KMS-11 (cell line): ENCODE results near the gene TAGLN3.

ENCODE experiments used
- H2AFZ ChIP-seq: fragments of 200-600 bp; sonication (generic); 2 replicates; pipeline ENCODE4 v1.6.1; 2016; ENCODE audit warnings: antibody characterized with exemption, mixed run types, low read depth
- H3K27ac ChIP-seq: fragments of 200-600 bp; sonication (generic); 2 replicates; pipeline ENCODE4 v1.6.1; 2016; ENCODE audit warnings: mild to moderate bottlenecking, mixed run types
- H3K27me3 ChIP-seq: fragments of 200-600 bp; sonication (generic); 2 replicates; pipeline ENCODE4 v1.6.1; 2017; ENCODE audit warnings: mild to moderate bottlenecking, low read depth, mixed run types, moderate library complexity; ENCODE audit not compliant: insufficient read depth
- H3K36me3 ChIP-seq: fragments of 200-600 bp; sonication (generic); 2 replicates; pipeline ENCODE4 v1.6.1; 2017; ENCODE audit warnings: mild to moderate bottlenecking, mixed run types; ENCODE audit not compliant: insufficient read depth
- H3K4me1 ChIP-seq: fragments of 200-600 bp; sonication (generic); 2 replicates; pipeline ENCODE4 v1.6.1; 2016; ENCODE audit warnings: mild to moderate bottlenecking, low read depth, mixed run types; ENCODE audit not compliant: poor library complexity, severe bottlenecking
- H3K4me2 ChIP-seq: fragments of 200-600 bp; sonication (generic); 2 replicates; pipeline ENCODE4 v1.7.0; 2016; ENCODE audit warnings: mild to moderate bottlenecking, mixed run types
- H3K4me3 ChIP-seq: fragments of 200-600 bp; sonication (generic); IDR thresholded peaks from 2 replicates; pipeline ENCODE4 v1.6.1; 2017; ENCODE audit warnings: low read depth, low read length, mixed read lengths; ENCODE audit not compliant: insufficient read depth
- H3K79me2 ChIP-seq: fragments of 200-600 bp; sonication (generic); 2 replicates; pipeline ENCODE4 v1.6.1; 2016; ENCODE audit warnings: low read depth, mixed run types; ENCODE audit not compliant: insufficient read depth
- H3K9ac ChIP-seq: fragments of 200-600 bp; sonication (generic); 2 replicates; pipeline ENCODE4 v1.6.1; 2016; ENCODE audit warnings: mild to moderate bottlenecking, mixed run types
- H4K20me1 ChIP-seq: fragments of 200-600 bp; sonication (generic); 2 replicates; pipeline ENCODE4 v1.6.1; 2016; ENCODE audit warnings: mild to moderate bottlenecking, mixed run types; ENCODE audit not compliant: insufficient read depth
- CTCF ChIP-seq: fragments of 200-600 bp; sonication (generic); conservative IDR thresholded peaks from 2 replicates; pipeline ENCODE4 v1.6.1; 2017; ENCODE audit warnings: low read depth, mild to moderate bottlenecking, antibody characterized with exemption, low read length, moderate library complexity, mixed read lengths

Gene TAGLN3

DNA sequence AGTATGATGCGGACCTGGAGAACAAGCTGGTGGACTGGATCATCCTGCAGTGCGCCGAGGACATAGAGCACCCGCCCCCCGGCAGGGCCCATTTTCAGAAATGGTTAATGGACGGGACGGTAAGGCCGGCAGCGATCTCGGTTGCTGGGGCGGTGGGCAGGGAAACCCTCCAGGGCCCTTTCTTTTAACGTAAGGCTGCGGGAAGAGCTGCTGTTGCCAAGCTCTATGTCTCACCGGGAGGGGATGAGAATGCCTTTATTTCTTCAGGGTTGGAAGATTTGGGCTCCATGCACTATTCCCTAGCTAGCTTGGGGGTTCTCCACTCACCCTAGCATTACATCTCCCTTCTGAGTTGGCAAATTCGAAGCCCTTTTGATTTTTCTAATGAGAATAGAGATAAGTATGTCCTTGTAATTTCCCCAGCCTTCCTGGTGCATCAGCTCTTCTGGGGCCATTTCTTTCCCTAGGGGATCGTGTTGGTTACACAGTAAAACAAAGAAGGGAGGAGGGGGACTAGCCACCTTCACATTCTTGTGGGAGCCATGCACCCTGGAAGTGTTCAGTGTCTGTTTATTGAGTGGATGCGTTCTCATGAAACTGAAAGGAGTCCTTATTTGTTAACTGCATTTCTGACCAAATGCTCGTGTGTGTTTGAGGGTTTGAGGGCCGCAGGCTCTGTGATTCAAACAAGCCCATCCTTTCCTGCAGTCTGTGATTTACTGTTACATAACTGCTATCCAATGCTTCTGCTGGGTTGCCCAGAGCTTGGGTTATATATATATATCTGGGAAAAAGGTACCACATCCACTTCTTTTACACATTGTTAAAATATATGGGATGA, 982 bp downstream of the TAGLN3 start:
- H3K36me3 ChIP-seq = no peaks in the 10 kb centered on the region
- H3K4me2 ChIP-seq = no peak overlapping the region
- TF ChIP-seq CTCF = no peak
- no peaks in the 10 kb centered on the region for H3K27me3 ChIP-seq
- H3K4me3 ChIP-seq = no peak overlapping the region
- no peak overlapping the region for H2AFZ ChIP-seq
- H3K9ac ChIP-seq = no peak overlapping the region
- no peaks in the 10 kb centered on the region for H3K79me2 ChIP-seq
- H3K27ac ChIP-seq = no peak overlapping the region
- H4K20me1 ChIP-seq = no peaks in the 10 kb centered on the region
- no peaks in the 10 kb centered on the region for H3K4me1 ChIP-seq

GRCh38 chr3:112000367-112000771, 1.6 kb downstream of the TAGLN3 start:
- no peak overlapping the region for H3K4me3 ChIP-seq
- no peaks in the 10 kb centered on the region for H3K27me3 ChIP-seq
- no peaks in the 10 kb centered on the region for H4K20me1 ChIP-seq
- no peak overlapping the region for H3K4me2 ChIP-seq
- H3K79me2 ChIP-seq = no peaks in the 10 kb centered on the region
- TF ChIP-seq CTCF = no peak
- no peak overlapping the region for H3K27ac ChIP-seq
- no peaks in the 10 kb centered on the region for H3K4me1 ChIP-seq
- H3K9ac ChIP-seq = no peak overlapping the region
- H2AFZ ChIP-seq = no peak overlapping the region
- H3K36me3 ChIP-seq = no peaks in the 10 kb centered on the region

GRCh38 chr3:112000966-112001365, 2.2 kb downstream of the TAGLN3 start:
- H3K9ac ChIP-seq = no peak overlapping the region
- H3K27me3 ChIP-seq = no peaks in the 10 kb centered on the region
- no peak overlapping the region for H3K27ac ChIP-seq
- H3K4me1 ChIP-seq = no peaks in the 10 kb centered on the region
- H4K20me1 ChIP-seq = no peaks in the 10 kb centered on the region
- no peaks in the 10 kb centered on the region for H3K36me3 ChIP-seq
- no peak overlapping the region for H3K4me3 ChIP-seq
- TF ChIP-seq CTCF = no peak
- H2AFZ ChIP-seq = no peak overlapping the region
- H3K79me2 ChIP-seq = no peaks in the 10 kb centered on the region
- H3K4me2 ChIP-seq = no peak overlapping the region

DNA sequence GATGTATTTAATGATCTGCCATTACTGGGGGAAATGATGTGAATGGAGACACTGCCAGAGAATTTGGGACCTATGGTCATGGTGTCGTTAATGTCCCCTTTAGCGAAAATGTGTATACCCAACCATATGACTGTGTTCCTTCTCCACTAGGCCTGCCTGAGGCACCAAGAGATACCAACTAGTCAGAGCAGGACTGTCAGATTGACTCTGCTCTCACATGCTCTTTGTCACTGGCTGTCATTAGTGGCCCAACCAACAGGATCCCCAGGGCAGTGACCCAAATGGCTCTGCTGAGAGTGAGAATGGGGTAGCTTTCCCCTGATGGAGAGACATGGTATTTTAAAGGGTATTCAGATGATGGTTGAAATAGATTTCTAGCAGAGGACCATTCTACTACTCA, 2.8 kb downstream of the TAGLN3 start:
- H4K20me1 ChIP-seq = no peaks in the 10 kb centered on the region
- no peaks in the 10 kb centered on the region for H3K4me1 ChIP-seq
- no peak overlapping the region for H3K9ac ChIP-seq
- H3K27ac ChIP-seq = no peak overlapping the region
- no peaks in the 10 kb centered on the region for H3K27me3 ChIP-seq
- no peak overlapping the region for H3K4me2 ChIP-seq
- H2AFZ ChIP-seq = no peak overlapping the region
- no peaks in the 10 kb centered on the region for H3K36me3 ChIP-seq
- no peaks in the 10 kb centered on the region for H3K79me2 ChIP-seq
- no peak for TF ChIP-seq CTCF
- H3K4me3 ChIP-seq = no peak overlapping the region
